ENCODE data around the gene RBM20. TPM values are rescaled to one million over a fixed set of nuclear protein-coding genes. Genes with fewer than 3 reads are reported as not detected.
A peak's percentile ranks its signal among the peaks of the same experiment; 100 is the strongest.

RBM20 gene
- total and polyA plus RNA-seq, 7 donors = 0.23 to 7.8 (median 5.4) TPM; not detected in 1

GRCh38 chr10:110735620-110736027 is 91.5 kb downstream of the RBM20 start:
- no peak for DNase-seq
- Histone ChIP-seq H3K9me3 (no peaks in the 10 kb centered on the region), H3K27me3 (no peaks in the 10 kb centered on the region), H3K27ac (no peak overlapping the region), H3K4me1 (peaks cover 0 to 9% (median 2%) of the 10 kb centered on the region in 4 donors), H3K4me3 (no peak overlapping the region), H3K36me3 (no peaks in the 10 kb centered on the region)
- no peak for TF ChIP-seq CTCF (IDR thresholded peaks at IDR 0.05)
- TF ChIP-seq EP300 (IDR thresholded peaks at IDR 0.05) = no peak
- TF ChIP-seq POLR2AphosphoS5 (IDR thresholded peaks at IDR 0.05) = no peak
- no peak for TF ChIP-seq POLR2A (IDR thresholded peaks at IDR 0.05)
- intact Hi-C loops (cut with DNase I) = no loop called here
- 72 to 87% methylated on average over 6 of the region's 6 CpGs for WGBS, 2 donors

- Histone ChIP-seq H3K9me3 (no peaks in the 10 kb centered on the region), H3K4me1 (peaks cover 0 to 11% (median 4%) of the 10 kb centered on the region in 4 donors), H3K27me3 (no peaks in the 10 kb centered on the region), H3K27ac (no peak overlapping the region), H3K4me3 (no peak overlapping the region), H3K36me3 (no peaks in the 10 kb centered on the region)
- TF ChIP-seq EP300 (IDR thresholded peaks at IDR 0.05) (no peak), POLR2A (IDR thresholded peaks at IDR 0.05) (no peak), CTCF (IDR thresholded peaks at IDR 0.05) (no peak)
- DNase-seq = no peak
- WGBS, 2 donors = 81% methylated on average over 7 of the region's 7 CpGs
- intact Hi-C loops (cut with DNase I) = no loop called here
These were observed 93.9 kb downstream of the RBM20 start for GRCh38 chr10:110737886-110738634.

GRCh38 chr10:110739811-110740271 is 95.7 kb downstream of the RBM20 start:
- intact Hi-C loops (cut with DNase I) = loop anchor here (5.0 kb wide), 1 partner anchor 128 kb away; no protein-coding TSS in a partner anchor
- TF ChIP-seq POLR2AphosphoS5 (IDR thresholded peaks at IDR 0.05) = peak in 2 of 4 donors; percentile 34 to 37
- TF ChIP-seq EP300 (IDR thresholded peaks at IDR 0.05) = no peak
- Histone ChIP-seq H3K4me3 (no peak overlapping the region), H3K9me3 (no peaks in the 10 kb centered on the region), H3K36me3 (no peaks in the 10 kb centered on the region), H3K27ac (peak overlapping the region in 2 of 4 donors; percentile 20 to 25), H3K27me3 (no peaks in the 10 kb centered on the region), H3K4me1 (peaks cover 0 to 13% (median 4%) of the 10 kb centered on the region in 4 donors)
- no peak for DNase-seq
- 65 to 66% methylated on average over 7 of the region's 7 CpGs for WGBS, 2 donors

- Histone ChIP-seq H3K4me3 (no peak overlapping the region), H3K36me3 (no peaks in the 10 kb centered on the region), H3K4me1 (peaks cover 0 to 29% (median 7%) of the 10 kb centered on the region in 4 donors), H3K27ac (no peak overlapping the region), H3K9me3 (no peaks in the 10 kb centered on the region), H3K27me3 (no peaks in the 10 kb centered on the region)
- 93 to 95% methylated on average over 6 of the region's 6 CpGs for WGBS, 2 donors
- DNase-seq = no peak
- no peak for TF ChIP-seq CTCF (IDR thresholded peaks at IDR 0.05)
- no peak for TF ChIP-seq POLR2AphosphoS5 (IDR thresholded peaks at IDR 0.05)
- no peak for TF ChIP-seq POLR2A (IDR thresholded peaks at IDR 0.05)
- no peak for TF ChIP-seq EP300 (IDR thresholded peaks at IDR 0.05)
- intact Hi-C loops (cut with DNase I) = loop anchor here (5.0 kb wide), 1 partner anchor 130 kb away; no protein-coding TSS in a partner anchor
These were observed 98.7 kb downstream of the RBM20 start for GRCh38 chr10:110742801-110743200.

- H3K4me3 ChIP-seq = no peak overlapping the region
- peak overlapping the region in 1 of 4 donors; percentile 22 for H3K27ac ChIP-seq
- H3K27me3 ChIP-seq = no peaks in the 10 kb centered on the region
- WGBS, 2 donors = 61 to 79% methylated on average over 5 of the region's 5 CpGs
- TF ChIP-seq POLR2A (IDR thresholded peaks at IDR 0.05) (no peak), POLR2AphosphoS5 (IDR thresholded peaks at IDR 0.05) (no peak), CTCF (IDR thresholded peaks at IDR 0.05) (no peak), EP300 (IDR thresholded peaks at IDR 0.05) (no peak)
- H3K36me3 ChIP-seq = no peaks in the 10 kb centered on the region
- no peaks in the 10 kb centered on the region for H3K9me3 ChIP-seq
- no peak for DNase-seq
- H3K4me1 ChIP-seq = peaks cover 0 to 25% (median 6%) of the 10 kb centered on the region in 4 donors
- intact Hi-C loops (cut with DNase I) = loop anchor here (5.0 kb wide), 2 partner anchors 63 to 132 kb away; no protein-coding TSS in a partner anchor
These were observed 100.6 kb downstream of the RBM20 start for GRCh38 chr10:110744782-110745181.

Measured in sigmoid colon (tissue), 7 donors.